ENCODE results near the gene OR5T3.

DNA sequence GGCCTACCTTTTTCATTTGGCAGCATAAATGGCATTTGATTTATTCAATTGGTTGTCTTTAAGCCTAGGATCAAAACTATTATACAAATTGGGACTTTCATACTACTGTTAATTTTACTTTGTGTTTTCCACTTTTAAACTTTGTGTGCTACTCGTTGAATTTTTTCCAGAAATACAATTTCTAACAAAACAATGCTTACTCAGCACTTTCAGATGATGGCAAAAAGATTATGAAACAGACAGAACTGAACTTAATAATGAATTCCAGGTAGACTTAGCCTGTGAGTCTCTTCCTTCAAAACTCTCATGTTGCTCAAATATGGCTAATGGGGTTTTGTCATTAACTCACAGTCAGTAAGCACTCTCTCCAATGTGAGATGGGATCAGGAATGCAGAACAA, 44.3 kb upstream of the OR5T3 start:
- TF ChIP-seq, protein P1, sequence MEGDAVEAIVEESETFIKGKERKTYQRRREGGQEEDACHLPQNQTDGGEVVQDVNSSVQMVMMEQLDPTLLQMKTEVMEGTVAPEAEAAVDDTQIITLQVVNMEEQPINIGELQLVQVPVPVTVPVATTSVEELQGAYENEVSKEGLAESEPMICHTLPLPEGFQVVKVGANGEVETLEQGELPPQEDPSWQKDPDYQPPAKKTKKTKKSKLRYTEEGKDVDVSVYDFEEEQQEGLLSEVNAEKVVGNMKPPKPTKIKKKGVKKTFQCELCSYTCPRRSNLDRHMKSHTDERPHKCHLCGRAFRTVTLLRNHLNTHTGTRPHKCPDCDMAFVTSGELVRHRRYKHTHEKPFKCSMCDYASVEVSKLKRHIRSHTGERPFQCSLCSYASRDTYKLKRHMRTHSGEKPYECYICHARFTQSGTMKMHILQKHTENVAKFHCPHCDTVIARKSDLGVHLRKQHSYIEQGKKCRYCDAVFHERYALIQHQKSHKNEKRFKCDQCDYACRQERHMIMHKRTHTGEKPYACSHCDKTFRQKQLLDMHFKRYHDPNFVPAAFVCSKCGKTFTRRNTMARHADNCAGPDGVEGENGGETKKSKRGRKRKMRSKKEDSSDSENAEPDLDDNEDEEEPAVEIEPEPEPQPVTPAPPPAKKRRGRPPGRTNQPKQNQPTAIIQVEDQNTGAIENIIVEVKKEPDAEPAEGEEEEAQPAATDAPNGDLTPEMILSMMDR (IDR thresholded peaks at IDR 0.05) = no peak
- no peak for TF ChIP-seq POLR2A (IDR thresholded peaks at IDR 0.05)

Measured in lower leg skin (tissue), 3 donors.